ENCODE data around the gene NKAIN1. TPM values are rescaled to one million over a fixed set of nuclear protein-coding genes. Genes with fewer than 3 reads are reported as not detected.
"Not testable (repeated sequence)": the region's sequence is repeated elsewhere in the genome, so short reads cannot be mapped to it uniquely, and the experiment has no call there.

The NKAIN1 gene
- total RNA-seq, 2 donors from 2014 or later = 0.51 to 0.73 TPM

DNA sequence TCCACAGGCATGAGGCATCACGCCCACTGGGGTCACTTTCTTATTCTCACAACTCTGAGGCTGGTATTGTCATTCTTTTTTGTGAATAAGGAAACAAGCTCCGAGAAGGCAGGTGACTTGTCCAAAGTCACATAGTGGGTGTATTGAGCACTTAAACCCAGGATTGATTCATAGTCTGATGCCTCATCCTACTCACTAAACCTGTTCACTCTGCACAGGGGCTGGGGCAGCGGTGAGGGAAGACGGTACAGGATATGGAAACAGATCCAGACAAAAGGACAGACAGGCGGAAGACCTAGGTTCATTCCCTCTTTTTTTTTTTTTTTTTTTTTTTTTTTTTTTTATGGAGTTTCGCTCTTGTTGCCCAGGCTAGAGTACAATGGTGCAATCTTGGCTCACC is 56.6 kb downstream of the NKAIN1 start:
- DNase-seq (ENCODE audit: low spot score) = no peak
- peaks cover 3% of the 10 kb centered on the region for H3K4me1 ChIP-seq (replicated peaks)
- no peak for TF ChIP-seq POLR2A (IDR thresholded peaks at IDR 0.05)
- TF ChIP-seq POLR2AphosphoS5 (IDR thresholded peaks at IDR 0.05) = no peak
- no peak for TF ChIP-seq CTCF (IDR thresholded peaks at IDR 0.05)
- H3K4me3 ChIP-seq = no peak overlapping the region
- no peaks in the 10 kb centered on the region for H3K27me3 ChIP-seq (replicated peaks; ENCODE audit: insufficient read depth)
- WGBS = 84% methylated on average over 6 of the region's 6 CpGs
- intact Hi-C loops (cut with DNase I) = loop anchor here (5.0 to 10.0 kb wide), 2 partner anchors 154 to 362 kb away; no protein-coding TSS in a partner anchor
- H3K27ac ChIP-seq = no peak overlapping the region
- no peaks in the 10 kb centered on the region for H3K36me3 ChIP-seq
- no peaks in the 10 kb centered on the region for H3K9me3 ChIP-seq

DNA sequence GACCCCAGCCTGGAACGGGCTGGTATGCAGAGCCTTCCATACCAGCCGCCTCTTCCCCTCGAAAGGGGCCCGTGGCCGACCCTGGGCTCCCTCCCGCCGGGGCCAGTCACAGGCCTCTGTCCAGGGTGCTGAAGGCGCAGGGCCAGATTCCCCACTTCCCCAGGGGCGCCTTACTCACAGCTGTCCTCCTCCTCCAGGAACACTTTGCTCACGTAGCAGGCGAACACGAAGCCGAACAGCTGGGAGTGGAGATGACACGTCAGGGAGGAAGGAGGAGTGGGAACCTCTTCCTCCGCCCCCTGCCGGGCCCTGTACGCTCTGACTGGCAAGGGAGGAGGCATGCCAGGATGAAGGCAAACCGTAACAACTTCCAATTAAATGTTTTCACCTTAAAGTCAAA is 57.3 kb downstream of the NKAIN1 start:
- Histone ChIP-seq H3K27me3 (replicated peaks; ENCODE audit: insufficient read depth) (no peaks in the 10 kb centered on the region), H3K4me1 (replicated peaks) (peaks cover 3% of the 10 kb centered on the region), H3K9me3 (no peaks in the 10 kb centered on the region), H3K4me3 (peak overlapping the region in 1 of 2 donors; percentile 20), H3K27ac (no peak overlapping the region), H3K36me3 (no peaks in the 10 kb centered on the region)
- TF ChIP-seq POLR2AphosphoS5 (IDR thresholded peaks at IDR 0.05) (peak; percentile 75), POLR2A (IDR thresholded peaks at IDR 0.05) (peak; percentile 29), CTCF (IDR thresholded peaks at IDR 0.05) (peak in 3 of 4 experiments; percentile 12 to 58 (median 17))
- intact Hi-C loops (cut with DNase I) = loop anchor here (5.0 to 10.0 kb wide), 2 partner anchors 155 to 362 kb away; no protein-coding TSS in a partner anchor
- peak; percentile 64 for DNase-seq (ENCODE audit: low spot score)
- 2% methylated on average over 18 of the region's 18 CpGs for WGBS

DNA sequence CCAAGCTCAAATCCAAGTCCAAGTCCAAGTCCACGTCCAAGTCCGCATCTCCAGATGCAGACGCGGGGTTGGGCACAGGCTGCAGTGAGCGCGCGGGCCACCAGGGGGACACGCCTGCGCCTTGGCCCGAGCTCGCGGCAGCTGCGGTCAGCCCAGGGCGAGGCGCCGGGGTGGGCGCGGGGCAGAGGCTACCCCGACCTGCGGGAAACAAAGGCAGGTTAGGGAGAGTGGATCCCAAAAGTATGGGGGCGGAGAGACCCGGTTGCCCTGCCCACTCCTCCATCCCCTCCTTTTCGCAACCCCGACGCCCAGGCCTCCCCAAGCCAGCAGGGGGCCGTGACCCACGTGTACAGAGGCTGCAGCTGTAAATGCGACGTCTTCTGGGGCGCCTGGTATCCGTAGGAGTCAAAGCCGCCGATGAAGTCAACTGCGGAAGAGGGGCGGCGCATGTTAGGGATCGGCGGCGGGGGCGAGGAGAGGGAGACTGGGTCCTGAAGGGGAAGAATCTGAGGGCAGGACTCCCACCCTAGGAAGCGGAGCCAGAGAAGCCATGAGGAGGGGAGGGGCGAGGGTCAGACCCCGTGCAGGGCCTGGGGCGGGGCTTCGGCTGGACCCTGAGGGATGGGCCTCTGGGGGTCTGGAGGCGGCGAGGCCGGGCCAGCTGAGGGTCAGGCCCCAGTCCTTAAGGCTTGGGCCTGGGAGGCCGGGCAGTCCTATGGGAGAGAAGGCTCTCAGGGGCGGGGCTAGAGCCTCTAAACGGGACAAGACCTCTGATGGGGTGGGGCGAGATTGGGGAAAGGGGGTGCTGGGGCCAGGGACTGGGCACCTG is 58.0 kb downstream of the NKAIN1 start:
- Histone ChIP-seq H3K4me1 (replicated peaks) (peaks cover 3% of the 10 kb centered on the region), H3K9me3 (no peaks in the 10 kb centered on the region), H3K4me3 (peak overlapping the region in 1 of 2 donors; percentile 20), H3K27me3 (replicated peaks; ENCODE audit: insufficient read depth) (no peaks in the 10 kb centered on the region), H3K27ac (no peak overlapping the region), H3K36me3 (no peaks in the 10 kb centered on the region)
- WGBS = 6% methylated on average over 40 of the region's 52 CpGs
- TF ChIP-seq POLR2A (IDR thresholded peaks at IDR 0.05) = no peak
- TF ChIP-seq CTCF (IDR thresholded peaks at IDR 0.05) = peak; percentile 41 to 77 (median 54)
- TF ChIP-seq POLR2AphosphoS5 (IDR thresholded peaks at IDR 0.05) = no peak
- DNase-seq (ENCODE audit: low spot score) = peak; percentile 23
- intact Hi-C loops (cut with DNase I) = loop anchor here (5.0 to 10.0 kb wide), 2 partner anchors 156 to 363 kb away; no protein-coding TSS in a partner anchor

DNA sequence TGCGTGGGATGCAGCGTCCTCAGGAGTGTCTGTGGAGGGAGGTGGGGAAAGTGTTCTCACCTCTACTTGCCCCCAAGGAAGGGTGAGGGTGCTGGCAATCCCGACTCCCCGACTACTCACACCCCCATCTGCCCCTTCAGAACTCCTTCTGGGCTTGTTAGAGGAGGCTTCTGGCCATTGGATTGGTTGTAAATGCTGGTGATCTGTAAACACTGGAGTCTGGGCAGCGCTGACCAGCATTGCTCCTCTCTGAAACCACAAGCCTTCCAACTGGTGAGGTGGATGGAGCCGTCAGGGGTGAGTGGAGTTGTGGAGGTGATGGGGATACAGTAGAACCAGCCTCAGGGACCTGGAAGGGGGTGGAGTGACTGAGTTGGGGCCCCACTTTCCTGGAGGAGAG is 59.3 kb downstream of the NKAIN1 start:
- 79% methylated on average over 6 of the region's 6 CpGs for WGBS
- Histone ChIP-seq H3K4me3 (no peak overlapping the region), H3K27ac (no peak overlapping the region), H3K4me1 (replicated peaks) (peaks cover 3% of the 10 kb centered on the region), H3K36me3 (no peaks in the 10 kb centered on the region), H3K27me3 (replicated peaks; ENCODE audit: insufficient read depth) (no peaks in the 10 kb centered on the region), H3K9me3 (no peaks in the 10 kb centered on the region)
- intact Hi-C loops (cut with DNase I) = loop anchor here (5.0 to 10.0 kb wide), 2 partner anchors 157 to 364 kb away; no protein-coding TSS in a partner anchor
- TF ChIP-seq CTCF (IDR thresholded peaks at IDR 0.05) (no peak), POLR2A (IDR thresholded peaks at IDR 0.05) (no peak), POLR2AphosphoS5 (IDR thresholded peaks at IDR 0.05) (no peak)
- no peak for DNase-seq (ENCODE audit: low spot score)

DNA sequence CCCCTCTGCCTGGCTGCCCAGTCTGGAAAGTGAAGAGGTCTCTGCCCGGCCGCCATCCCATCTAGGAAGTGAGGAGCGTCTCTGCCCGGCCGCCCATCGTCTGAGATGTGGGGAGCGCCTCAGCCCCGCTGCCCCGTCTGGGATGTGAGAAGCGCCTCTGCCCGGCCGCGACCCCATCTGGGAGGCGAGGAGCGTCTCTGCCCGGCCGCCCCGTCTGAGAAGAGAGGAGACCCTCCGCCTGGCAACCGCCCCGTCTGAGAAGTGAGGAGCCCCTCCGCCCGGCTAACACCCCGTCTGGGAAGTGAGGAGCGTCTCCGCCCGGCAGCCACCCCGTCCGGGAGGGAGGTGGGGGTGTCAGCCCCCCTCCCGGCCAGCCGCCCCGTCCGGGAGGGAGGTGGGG is 63.4 kb downstream of the NKAIN1 start:
- H3K27ac ChIP-seq; H3K4me3 ChIP-seq; H3K9me3 ChIP-seq; DNase-seq (ENCODE audit: low spot score); H3K27me3 ChIP-seq (replicated peaks; ENCODE audit: insufficient read depth); H3K36me3 ChIP-seq; intact Hi-C loops (cut with DNase I); H3K4me1 ChIP-seq (replicated peaks): not testable (repeated sequence)
- WGBS = 91% methylated on average over 27 of the region's 33 CpGs

All from prostate gland (tissue), 2 donors.